Measurements from ENCODE around the gene VSX2. TPM values are rescaled to one million over a fixed set of nuclear protein-coding genes. Genes with fewer than 3 reads are reported as not detected.

The VSX2 gene
- polyA plus RNA-seq, 1 of the 3 experiments (the other 2 are of a cell fraction) = not detected

- no peak overlapping the region for H3K4me3 ChIP-seq (ENCODE audit: low read depth in 2 of 2, low read length in 1 of 2)
- DNase-seq = no peak
- H3F3A ChIP-seq (replicated peaks; ENCODE audit: insufficient read depth) = no peaks in the 10 kb centered on the region
- H3K4me1 ChIP-seq (ENCODE audit: control insufficient read depth in 1 of 2, insufficient read depth in 2 of 2, low read depth in 1 of 2, low read length in 1 of 2) = no peaks in the 10 kb centered on the region
- H2AFZ ChIP-seq (ENCODE audit: low read depth) = no peak overlapping the region
- H4K20me1 ChIP-seq (ENCODE audit: insufficient read depth) = no peaks in the 10 kb centered on the region
- no peaks in the 10 kb centered on the region for H3K9me3 ChIP-seq
- TF ChIP-seq TAF1 (IDR thresholded peaks at IDR 0.05; ENCODE audit: borderline replicate concordance, low read depth, low read length) (no peak), ZBTB33 (IDR thresholded peaks at IDR 0.05; ENCODE audit: borderline replicate concordance, low read depth) (no peak), EZH2phosphoT487 (IDR thresholded peaks at IDR 0.05; ENCODE audit: borderline replicate concordance, low read depth) (no peak), FOSL2 (IDR thresholded peaks at IDR 0.05; ENCODE audit: borderline replicate concordance, low read depth) (no peak), YY1 (IDR thresholded peaks at IDR 0.05; ENCODE audit: low read depth) (no peak)
- TF ChIP-seq, protein P1, sequence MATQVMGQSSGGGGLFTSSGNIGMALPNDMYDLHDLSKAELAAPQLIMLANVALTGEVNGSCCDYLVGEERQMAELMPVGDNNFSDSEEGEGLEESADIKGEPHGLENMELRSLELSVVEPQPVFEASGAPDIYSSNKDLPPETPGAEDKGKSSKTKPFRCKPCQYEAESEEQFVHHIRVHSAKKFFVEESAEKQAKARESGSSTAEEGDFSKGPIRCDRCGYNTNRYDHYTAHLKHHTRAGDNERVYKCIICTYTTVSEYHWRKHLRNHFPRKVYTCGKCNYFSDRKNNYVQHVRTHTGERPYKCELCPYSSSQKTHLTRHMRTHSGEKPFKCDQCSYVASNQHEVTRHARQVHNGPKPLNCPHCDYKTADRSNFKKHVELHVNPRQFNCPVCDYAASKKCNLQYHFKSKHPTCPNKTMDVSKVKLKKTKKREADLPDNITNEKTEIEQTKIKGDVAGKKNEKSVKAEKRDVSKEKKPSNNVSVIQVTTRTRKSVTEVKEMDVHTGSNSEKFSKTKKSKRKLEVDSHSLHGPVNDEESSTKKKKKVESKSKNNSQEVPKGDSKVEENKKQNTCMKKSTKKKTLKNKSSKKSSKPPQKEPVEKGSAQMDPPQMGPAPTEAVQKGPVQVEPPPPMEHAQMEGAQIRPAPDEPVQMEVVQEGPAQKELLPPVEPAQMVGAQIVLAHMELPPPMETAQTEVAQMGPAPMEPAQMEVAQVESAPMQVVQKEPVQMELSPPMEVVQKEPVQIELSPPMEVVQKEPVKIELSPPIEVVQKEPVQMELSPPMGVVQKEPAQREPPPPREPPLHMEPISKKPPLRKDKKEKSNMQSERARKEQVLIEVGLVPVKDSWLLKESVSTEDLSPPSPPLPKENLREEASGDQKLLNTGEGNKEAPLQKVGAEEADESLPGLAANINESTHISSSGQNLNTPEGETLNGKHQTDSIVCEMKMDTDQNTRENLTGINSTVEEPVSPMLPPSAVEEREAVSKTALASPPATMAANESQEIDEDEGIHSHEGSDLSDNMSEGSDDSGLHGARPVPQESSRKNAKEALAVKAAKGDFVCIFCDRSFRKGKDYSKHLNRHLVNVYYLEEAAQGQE (IDR thresholded peaks at IDR 0.05; ENCODE audit: low read depth, low read length) = no peak
- TF ChIP-seq, protein P2, sequence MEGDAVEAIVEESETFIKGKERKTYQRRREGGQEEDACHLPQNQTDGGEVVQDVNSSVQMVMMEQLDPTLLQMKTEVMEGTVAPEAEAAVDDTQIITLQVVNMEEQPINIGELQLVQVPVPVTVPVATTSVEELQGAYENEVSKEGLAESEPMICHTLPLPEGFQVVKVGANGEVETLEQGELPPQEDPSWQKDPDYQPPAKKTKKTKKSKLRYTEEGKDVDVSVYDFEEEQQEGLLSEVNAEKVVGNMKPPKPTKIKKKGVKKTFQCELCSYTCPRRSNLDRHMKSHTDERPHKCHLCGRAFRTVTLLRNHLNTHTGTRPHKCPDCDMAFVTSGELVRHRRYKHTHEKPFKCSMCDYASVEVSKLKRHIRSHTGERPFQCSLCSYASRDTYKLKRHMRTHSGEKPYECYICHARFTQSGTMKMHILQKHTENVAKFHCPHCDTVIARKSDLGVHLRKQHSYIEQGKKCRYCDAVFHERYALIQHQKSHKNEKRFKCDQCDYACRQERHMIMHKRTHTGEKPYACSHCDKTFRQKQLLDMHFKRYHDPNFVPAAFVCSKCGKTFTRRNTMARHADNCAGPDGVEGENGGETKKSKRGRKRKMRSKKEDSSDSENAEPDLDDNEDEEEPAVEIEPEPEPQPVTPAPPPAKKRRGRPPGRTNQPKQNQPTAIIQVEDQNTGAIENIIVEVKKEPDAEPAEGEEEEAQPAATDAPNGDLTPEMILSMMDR (IDR thresholded peaks at IDR 0.05) = no peak
- TF ChIP-seq, protein P3, sequence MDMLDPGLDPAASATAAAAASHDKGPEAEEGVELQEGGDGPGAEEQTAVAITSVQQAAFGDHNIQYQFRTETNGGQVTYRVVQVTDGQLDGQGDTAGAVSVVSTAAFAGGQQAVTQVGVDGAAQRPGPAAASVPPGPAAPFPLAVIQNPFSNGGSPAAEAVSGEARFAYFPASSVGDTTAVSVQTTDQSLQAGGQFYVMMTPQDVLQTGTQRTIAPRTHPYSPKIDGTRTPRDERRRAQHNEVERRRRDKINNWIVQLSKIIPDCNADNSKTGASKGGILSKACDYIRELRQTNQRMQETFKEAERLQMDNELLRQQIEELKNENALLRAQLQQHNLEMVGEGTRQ (IDR thresholded peaks at IDR 0.05; ENCODE audit: borderline replicate concordance, low read depth, low read length) = no peak
- peaks cover 0 to 6% of the 10 kb centered on the region in 2 experiments for H3K36me3 ChIP-seq (replicated peaks in 1 of 2; ENCODE audit: control insufficient read depth in 1 of 2, insufficient read depth in 2 of 2, low read length in 1 of 2)
- H3K79me2 ChIP-seq (ENCODE audit: insufficient read depth) = no peaks in the 10 kb centered on the region
- H3K4me2 ChIP-seq = no peak overlapping the region
- H3K27ac ChIP-seq (ENCODE audit: low read depth in 2 of 2, low read length in 1 of 2) = no peak overlapping the region
- POLR2A ChIA-PET = no interaction called here
- H3K27me3 ChIP-seq (ENCODE audit: insufficient read depth) = no peaks in the 10 kb centered on the region
- H3K9me2 ChIP-seq = no peaks in the 10 kb centered on the region
- CTCF ChIA-PET = interaction anchor here (1.4 to 3.2 kb wide), 2 partner anchors 15 to 55 kb away, joined by 4 to 9 read pairs; no protein-coding TSS in a partner anchor
- H3K9ac ChIP-seq = no peak overlapping the region
Measured at GRCh38 chr14:74202113-74202512, 37.1 kb upstream of the VSX2 start.

All from SK-N-SH (cell line).